Measurements from ENCODE around the gene ZNF606.
A peak's percentile ranks its signal among the peaks of the same experiment; 100 is the strongest.
"Not testable (repeated sequence)": the region's sequence is repeated elsewhere in the genome, so short reads cannot be mapped to it uniquely, and the experiment has no call there.

ZNF606 gene

DNA sequence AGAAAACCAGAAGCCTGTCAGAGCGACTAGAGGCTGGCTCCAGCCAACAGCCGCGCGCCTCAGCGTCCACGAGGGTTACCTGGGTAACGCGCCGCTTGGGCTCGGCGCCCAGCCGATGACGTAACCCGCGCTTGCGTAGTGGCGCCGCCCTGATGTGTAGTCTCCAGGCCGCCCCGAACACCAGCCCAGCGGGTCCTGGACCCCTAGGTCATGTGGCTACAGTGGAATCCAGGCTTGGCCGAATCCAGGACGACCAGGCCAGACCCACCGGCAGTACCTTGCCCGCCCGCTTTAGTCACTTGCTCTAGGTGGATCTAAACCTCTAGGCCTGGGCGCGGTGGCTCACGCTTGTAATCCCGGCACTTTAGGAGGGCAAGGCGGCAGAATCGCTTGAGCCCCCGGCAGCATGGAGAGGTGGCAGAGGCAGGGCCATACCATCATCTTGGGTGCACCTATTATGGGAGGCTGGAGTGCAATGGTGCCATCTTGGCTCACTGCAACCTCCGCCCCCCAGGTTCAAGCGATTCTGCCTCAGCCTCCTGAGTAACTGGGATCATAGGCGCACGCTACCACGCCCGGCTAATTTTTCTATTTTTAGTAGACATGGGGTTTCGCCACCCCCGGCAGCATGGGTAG, 7.2 kb upstream of the ZNF606 start:
- H3K36me3 ChIP-seq (replicated peaks), result peaks cover 9% of the 10 kb centered on the region
- in situ Hi-C loops (cut with HindIII; ENCODE audit: low pct_ligation_motif_present, low sequenced_read_pairs), result no loop called here
- TF ChIP-seq CTCF (IDR thresholded peaks at IDR 0.05; ENCODE audit: low read depth, low read length, missing control alignments), result no peak
- H3K27me3 ChIP-seq (replicated peaks), result no peaks in the 10 kb centered on the region
- peak; percentile 90 for DNase-seq
- peak overlapping the region; percentile 50 for H3K4me3 ChIP-seq (ENCODE audit: low read depth, low read length)
- H3K27ac ChIP-seq, result no peak overlapping the region

DNA sequence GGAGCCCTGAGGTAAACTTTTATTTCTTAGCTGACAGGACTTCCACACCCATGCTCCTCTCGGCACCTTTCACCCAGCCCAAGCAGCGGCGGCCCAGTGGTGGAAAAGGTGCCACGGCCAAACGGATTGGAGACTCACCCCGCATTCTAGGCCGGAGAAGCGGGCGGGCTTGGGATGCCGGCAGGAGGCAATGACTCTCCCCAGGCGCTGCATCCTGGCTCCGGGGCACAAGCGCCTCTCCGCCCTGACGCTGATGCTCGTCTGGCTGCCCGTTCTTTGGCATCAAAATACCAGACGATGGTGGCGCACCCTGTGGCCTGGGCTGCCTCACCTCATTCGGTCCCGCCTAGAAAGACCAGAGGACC, 6.7 kb upstream of the ZNF606 start:
- peak overlapping the region; percentile 50 for H3K4me3 ChIP-seq (ENCODE audit: low read depth, low read length)
- in situ Hi-C loops (cut with HindIII; ENCODE audit: low pct_ligation_motif_present, low sequenced_read_pairs), result no loop called here
- TF ChIP-seq CTCF (IDR thresholded peaks at IDR 0.05; ENCODE audit: low read depth, low read length, missing control alignments), result no peak
- DNase-seq, result no peak
- no peaks in the 10 kb centered on the region for H3K27me3 ChIP-seq (replicated peaks)
- peaks cover 12% of the 10 kb centered on the region for H3K36me3 ChIP-seq (replicated peaks)
- H3K27ac ChIP-seq, result no peak overlapping the region

GRCh38 chr19:58008877-58009276, 6.3 kb upstream of the ZNF606 start:
- DNase-seq; H3K27ac ChIP-seq; H3K27me3 ChIP-seq (replicated peaks); H3K4me3 ChIP-seq (ENCODE audit: low read depth, low read length); in situ Hi-C loops (cut with HindIII; ENCODE audit: low pct_ligation_motif_present, low sequenced_read_pairs): not testable (repeated sequence)
- H3K36me3 ChIP-seq (replicated peaks), result peaks cover 12% of the 10 kb centered on the region

DNA sequence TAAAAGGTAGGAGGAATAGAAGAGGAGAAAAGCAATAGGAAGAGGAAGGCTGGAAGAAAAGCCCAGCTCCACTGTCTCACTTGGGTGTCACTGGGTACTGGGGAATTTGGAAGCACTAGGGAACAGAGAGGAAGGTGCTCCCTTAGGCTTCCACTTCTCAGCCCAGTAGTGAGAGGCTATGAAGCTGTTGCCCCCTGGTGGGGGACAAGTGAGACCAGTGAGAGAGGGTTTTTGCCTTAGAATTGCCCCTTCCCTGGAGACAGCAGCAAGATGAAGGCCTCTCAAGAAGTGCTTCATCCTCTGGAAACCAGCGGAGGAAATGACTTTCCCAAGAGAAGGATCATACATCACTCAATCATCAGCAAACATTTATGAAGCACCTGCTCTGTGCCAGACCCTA, 4.7 kb upstream of the ZNF606 start:
- in situ Hi-C loops (cut with HindIII; ENCODE audit: low pct_ligation_motif_present, low sequenced_read_pairs), result no loop called here
- no peak for TF ChIP-seq CTCF (IDR thresholded peaks at IDR 0.05; ENCODE audit: low read depth, low read length, missing control alignments)
- Histone ChIP-seq H3K36me3 (replicated peaks) (peaks cover 12% of the 10 kb centered on the region), H3K27ac (no peak overlapping the region), H3K27me3 (replicated peaks) (no peaks in the 10 kb centered on the region), H3K4me3 (ENCODE audit: low read depth, low read length) (no peak overlapping the region)
- no peak for DNase-seq

DNA sequence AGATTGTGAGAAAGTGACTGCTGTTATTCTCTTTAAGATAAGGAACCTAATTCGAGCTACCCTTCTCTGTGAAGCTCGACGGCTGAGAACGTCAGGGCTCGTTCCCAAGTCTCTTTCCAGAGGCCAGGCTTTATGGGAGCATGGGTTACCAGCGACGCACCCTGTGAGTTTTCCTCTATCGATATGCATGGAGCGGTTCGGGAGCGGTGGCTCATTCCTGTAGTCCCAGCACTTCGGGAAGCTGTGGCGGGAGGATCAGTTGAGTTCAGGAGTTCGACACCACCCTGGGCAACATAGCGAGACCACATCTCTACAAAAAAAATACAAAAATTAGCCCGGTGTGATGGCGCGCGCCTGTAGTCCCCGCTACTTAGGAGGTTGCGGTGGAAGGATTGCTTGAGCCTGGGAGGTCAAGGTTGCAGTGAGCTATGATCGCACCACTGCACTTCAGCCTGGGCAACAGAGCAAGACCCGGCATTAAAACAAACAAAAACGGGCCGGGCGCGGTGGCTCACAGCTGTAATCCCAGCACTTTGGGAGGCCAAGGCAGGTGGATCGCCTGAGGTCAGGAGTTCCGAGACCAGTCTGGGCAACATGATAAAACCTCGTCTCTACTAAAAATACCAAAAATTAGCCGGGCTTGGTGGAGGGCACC, 681 bp upstream of the ZNF606 start:
- in situ Hi-C loops (cut with HindIII; ENCODE audit: low pct_ligation_motif_present, low sequenced_read_pairs), result no loop called here
- Histone ChIP-seq H3K27ac (peak overlapping the region; percentile 84), H3K36me3 (replicated peaks) (peaks cover 31% of the 10 kb centered on the region), H3K27me3 (replicated peaks) (no peaks in the 10 kb centered on the region), H3K4me3 (ENCODE audit: low read depth, low read length) (peak overlapping the region; percentile 80)
- no peak for DNase-seq
- TF ChIP-seq CTCF (IDR thresholded peaks at IDR 0.05; ENCODE audit: low read depth, low read length, missing control alignments), result no peak

- peaks cover 35% of the 10 kb centered on the region for H3K36me3 ChIP-seq (replicated peaks)
- peak overlapping the region; percentile 84 for H3K27ac ChIP-seq
- peak; percentile 3 for DNase-seq
- H3K4me3 ChIP-seq (ENCODE audit: low read depth, low read length), result peak overlapping the region; percentile 80
- H3K27me3 ChIP-seq (replicated peaks), result no peaks in the 10 kb centered on the region
- TF ChIP-seq CTCF (IDR thresholded peaks at IDR 0.05; ENCODE audit: low read depth, low read length, missing control alignments), result no peak
- in situ Hi-C loops (cut with HindIII; ENCODE audit: low pct_ligation_motif_present, low sequenced_read_pairs), result no loop called here
Measured at GRCh38 chr19:58001895-58002369, 688 bp downstream of the ZNF606 start.
